ENCODE data around the gene DLGAP3. TPM values are rescaled to one million over a fixed set of nuclear protein-coding genes. Genes with fewer than 3 reads are reported as not detected.

Gene DLGAP3
- total RNA-seq, 2 donors from 2014 or later = 0.14 to 7.1 TPM

GRCh38 chr1:34842952-34843371 lies 86.5 kb downstream of the DLGAP3 start:
- 85% methylated on average over 4 of the region's 4 CpGs for whole genome bisulfite sequencing
- Histone ChIP-seq H3K4me1 (replicated peaks) (no peaks in the 10 kb centered on the region), H3K36me3 (no peaks in the 10 kb centered on the region), H3K27me3 (replicated peaks; ENCODE audit: insufficient read depth) (peaks cover 2% of the 10 kb centered on the region), H3K9me3 (no peaks in the 10 kb centered on the region), H3K4me3 (no peak overlapping the region), H3K27ac (no peak overlapping the region)
- TF ChIP-seq POLR2AphosphoS5 (IDR thresholded peaks at IDR 0.05) (no peak), POLR2A (IDR thresholded peaks at IDR 0.05) (no peak)
- TF ChIP-seq, protein P1, sequence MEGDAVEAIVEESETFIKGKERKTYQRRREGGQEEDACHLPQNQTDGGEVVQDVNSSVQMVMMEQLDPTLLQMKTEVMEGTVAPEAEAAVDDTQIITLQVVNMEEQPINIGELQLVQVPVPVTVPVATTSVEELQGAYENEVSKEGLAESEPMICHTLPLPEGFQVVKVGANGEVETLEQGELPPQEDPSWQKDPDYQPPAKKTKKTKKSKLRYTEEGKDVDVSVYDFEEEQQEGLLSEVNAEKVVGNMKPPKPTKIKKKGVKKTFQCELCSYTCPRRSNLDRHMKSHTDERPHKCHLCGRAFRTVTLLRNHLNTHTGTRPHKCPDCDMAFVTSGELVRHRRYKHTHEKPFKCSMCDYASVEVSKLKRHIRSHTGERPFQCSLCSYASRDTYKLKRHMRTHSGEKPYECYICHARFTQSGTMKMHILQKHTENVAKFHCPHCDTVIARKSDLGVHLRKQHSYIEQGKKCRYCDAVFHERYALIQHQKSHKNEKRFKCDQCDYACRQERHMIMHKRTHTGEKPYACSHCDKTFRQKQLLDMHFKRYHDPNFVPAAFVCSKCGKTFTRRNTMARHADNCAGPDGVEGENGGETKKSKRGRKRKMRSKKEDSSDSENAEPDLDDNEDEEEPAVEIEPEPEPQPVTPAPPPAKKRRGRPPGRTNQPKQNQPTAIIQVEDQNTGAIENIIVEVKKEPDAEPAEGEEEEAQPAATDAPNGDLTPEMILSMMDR (IDR thresholded peaks at IDR 0.05) = no peak
- DNase-seq (ENCODE audit: low spot score) = no peak
- intact Hi-C loops (cut with DNase I) = no loop called here

DNA sequence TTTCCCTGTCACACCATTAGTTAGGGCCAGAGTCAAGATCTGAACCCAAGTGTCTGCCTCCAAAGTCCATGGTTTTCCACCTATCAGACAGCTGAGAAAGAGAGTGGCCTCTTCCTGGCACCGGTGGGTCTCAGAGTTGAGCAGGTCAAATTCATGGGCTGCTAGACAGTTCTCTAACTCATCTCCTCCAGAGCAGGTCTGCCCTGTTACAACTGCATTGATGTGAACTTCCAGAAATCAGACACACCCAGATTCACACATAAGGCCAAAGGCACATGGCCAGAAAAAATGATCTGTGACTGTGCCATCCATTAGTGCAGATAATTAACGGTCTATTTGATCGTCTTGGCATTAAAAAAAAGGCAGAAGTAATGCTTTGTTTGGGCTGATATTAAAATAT lies 87.4 kb downstream of the DLGAP3 start:
- no peak for TF ChIP-seq POLR2AphosphoS5 (IDR thresholded peaks at IDR 0.05)
- TF ChIP-seq POLR2A (IDR thresholded peaks at IDR 0.05) = no peak
- TF ChIP-seq, protein P1 (IDR thresholded peaks at IDR 0.05) = no peak
- no peaks in the 10 kb centered on the region for H3K36me3 ChIP-seq
- 89% methylated on average over 3 of the region's 3 CpGs for WGBS

DNA sequence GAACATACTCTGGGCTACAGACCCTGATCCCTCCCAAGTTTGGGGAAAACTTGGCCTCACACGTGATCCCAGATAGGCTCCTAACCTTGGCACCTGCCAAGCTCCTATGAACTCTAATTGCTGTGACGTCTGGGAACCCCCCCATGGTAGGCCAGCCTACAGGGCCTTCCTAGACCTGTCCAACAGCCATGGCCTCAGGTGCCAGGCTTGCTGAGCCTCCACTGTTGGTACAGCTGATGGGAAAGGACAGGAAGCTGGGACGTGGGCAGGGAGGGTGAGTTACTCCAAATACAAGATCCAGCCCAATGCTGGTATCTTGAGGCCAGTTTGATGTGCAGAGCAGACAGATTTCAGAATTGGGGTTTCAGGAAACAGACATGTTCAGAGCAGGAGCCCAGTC lies 89.0 kb downstream of the DLGAP3 start:
- Histone ChIP-seq H3K9me3 (no peaks in the 10 kb centered on the region), H3K4me1 (replicated peaks) (no peaks in the 10 kb centered on the region), H3K36me3 (no peaks in the 10 kb centered on the region), H3K27me3 (replicated peaks; ENCODE audit: insufficient read depth) (peaks cover 2% of the 10 kb centered on the region), H3K4me3 (no peak overlapping the region), H3K27ac (no peak overlapping the region)
- 88% methylated on average over 3 of the region's 3 CpGs for WGBS
- no peak for DNase-seq (ENCODE audit: low spot score)
- intact Hi-C loops (cut with DNase I) = no loop called here
- no peak for TF ChIP-seq POLR2AphosphoS5 (IDR thresholded peaks at IDR 0.05)
- TF ChIP-seq, protein P1 (IDR thresholded peaks at IDR 0.05) = no peak
- no peak for TF ChIP-seq POLR2A (IDR thresholded peaks at IDR 0.05)

More for the DNA sequence above, 87.4 kb downstream of the DLGAP3 start:
- intact Hi-C loops (cut with DNase I) = no loop called here
- DNase-seq (ENCODE audit: low spot score) = no peak
- no peak overlapping the region for H3K27ac ChIP-seq
- H3K27me3 ChIP-seq (replicated peaks; ENCODE audit: insufficient read depth) = peaks cover 2% of the 10 kb centered on the region
- no peaks in the 10 kb centered on the region for H3K4me1 ChIP-seq (replicated peaks)
- H3K9me3 ChIP-seq = no peaks in the 10 kb centered on the region
- H3K4me3 ChIP-seq = no peak overlapping the region

DNA sequence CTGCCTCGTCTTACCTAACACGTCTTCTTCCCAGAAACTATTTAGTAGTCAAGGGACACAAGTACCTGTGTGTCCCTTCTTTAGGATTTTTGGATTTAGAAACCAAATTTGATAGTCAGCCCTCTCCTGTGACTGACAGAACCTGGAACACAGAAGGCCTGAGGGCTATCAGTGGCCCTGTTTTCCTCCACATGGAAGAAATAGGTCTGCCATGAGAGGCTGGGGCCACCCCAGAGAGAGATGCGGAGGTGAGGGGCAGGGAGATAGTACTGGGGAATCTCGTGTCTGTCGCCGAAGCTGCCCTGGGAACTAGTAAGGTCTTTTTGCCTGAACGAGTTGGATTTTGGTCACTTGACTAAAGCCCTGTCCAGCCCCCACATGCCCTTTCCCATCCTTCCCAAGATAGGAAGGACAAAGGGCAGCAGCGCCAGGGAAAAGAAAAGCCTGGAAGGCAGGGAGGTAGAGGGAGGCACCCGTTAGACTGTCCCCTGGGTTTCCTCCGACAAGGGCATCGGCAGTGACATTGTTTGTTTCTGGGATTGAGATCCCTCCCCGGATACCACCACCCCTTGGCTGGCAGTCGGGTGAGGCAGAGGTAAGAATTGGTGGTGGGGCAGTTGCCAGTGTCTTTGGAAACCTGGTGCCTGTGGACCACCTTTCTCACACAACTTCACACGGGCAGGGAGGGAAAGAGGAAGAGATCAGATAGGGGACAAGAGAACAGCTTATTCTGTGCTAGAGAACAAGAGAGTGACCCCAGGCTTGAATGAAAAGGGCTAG lies 89.7 kb downstream of the DLGAP3 start:
- DNase-seq (ENCODE audit: low spot score) = no peak
- Histone ChIP-seq H3K4me1 (replicated peaks) (no peaks in the 10 kb centered on the region), H3K36me3 (no peaks in the 10 kb centered on the region), H3K9me3 (no peaks in the 10 kb centered on the region), H3K4me3 (no peak overlapping the region), H3K27ac (no peak overlapping the region), H3K27me3 (replicated peaks; ENCODE audit: insufficient read depth) (peaks cover 2% of the 10 kb centered on the region)
- WGBS = 87% methylated on average over 14 of the region's 14 CpGs
- intact Hi-C loops (cut with DNase I) = no loop called here
- TF ChIP-seq POLR2A (IDR thresholded peaks at IDR 0.05) (no peak), POLR2AphosphoS5 (IDR thresholded peaks at IDR 0.05) (no peak)
- TF ChIP-seq, protein P1 (IDR thresholded peaks at IDR 0.05) = no peak

- intact Hi-C loops (cut with DNase I) = no loop called here
- 93% methylated on average over 1 of the region's 1 CpG for WGBS
- TF ChIP-seq POLR2A (IDR thresholded peaks at IDR 0.05) (no peak), POLR2AphosphoS5 (IDR thresholded peaks at IDR 0.05) (no peak)
- TF ChIP-seq, protein P1 (IDR thresholded peaks at IDR 0.05) = no peak
- H3K4me3 ChIP-seq = no peak overlapping the region
- no peaks in the 10 kb centered on the region for H3K9me3 ChIP-seq
- no peak overlapping the region for H3K27ac ChIP-seq
- no peaks in the 10 kb centered on the region for H3K27me3 ChIP-seq (replicated peaks; ENCODE audit: insufficient read depth)
- no peak for DNase-seq (ENCODE audit: low spot score)
- no peaks in the 10 kb centered on the region for H3K36me3 ChIP-seq
- H3K4me1 ChIP-seq (replicated peaks) = no peaks in the 10 kb centered on the region
Measured at GRCh38 chr1:34833711-34834110, 95.7 kb downstream of the DLGAP3 start.

All from prostate gland (tissue), 2 donors.